HL-60 (cell line): Measurements from ENCODE around the gene PAQR3.

Experiments
- DNase-seq, 2 experiments: peaks; one replicate each; pipeline ENCODE4 v3.0.0-alpha.2; 2010 to 2020; ENCODE audit warnings: low read depth in 1 of 2, low spot score in 1 of 2
- H3K27ac ChIP-seq: fragments of 250-450 bp; sonication (Bioruptor Pico); replicated peaks from 2 replicates; pipeline ENCODE4 v1.5.1; 2020; ENCODE audit warnings: mild to moderate bottlenecking, moderate library complexity
- H3K27me3 ChIP-seq: fragments of 250-450 bp; sonication (Bioruptor Pico); 2 replicates; pipeline ENCODE4 v1.5.1; 2021; ENCODE audit warnings: mild to moderate bottlenecking, moderate library complexity; ENCODE audit not compliant: insufficient read depth, poor library complexity, severe bottlenecking
- H3K4me3 ChIP-seq: replicated peaks from 2 replicates; pipeline ENCODE4 v1.5.1; 2011; ENCODE audit warnings: mild to moderate bottlenecking, control low read depth, low read length; ENCODE audit not compliant: insufficient read depth
- CTCF ChIP-seq: IDR thresholded peaks from one replicate; pipeline ENCODE4 v1.5.1; 2011; ENCODE audit warnings: low read length, control low read depth, inconsistent platforms; ENCODE audit not compliant: insufficient read depth
- GABPA ChIP-seq: IDR thresholded peaks from 2 replicates; pipeline ENCODE4 v1.6.1; 2012; ENCODE audit warnings: low read depth
- POLR2AphosphoS5 ChIP-seq: IDR thresholded peaks from 2 replicates; pipeline ENCODE4 v1.6.1; 2012; ENCODE audit warnings: low read depth
- REST ChIP-seq: IDR thresholded peaks from 2 replicates; pipeline ENCODE4 v1.6.1; 2012; ENCODE audit warnings: low read depth; ENCODE audit not compliant: insufficient replicate concordance
- SPI1 ChIP-seq: IDR thresholded peaks from 2 replicates; pipeline ENCODE4 v1.6.1; 2012; ENCODE audit warnings: low read depth, mild to moderate bottlenecking, borderline replicate concordance

The PAQR3 gene

DNA sequence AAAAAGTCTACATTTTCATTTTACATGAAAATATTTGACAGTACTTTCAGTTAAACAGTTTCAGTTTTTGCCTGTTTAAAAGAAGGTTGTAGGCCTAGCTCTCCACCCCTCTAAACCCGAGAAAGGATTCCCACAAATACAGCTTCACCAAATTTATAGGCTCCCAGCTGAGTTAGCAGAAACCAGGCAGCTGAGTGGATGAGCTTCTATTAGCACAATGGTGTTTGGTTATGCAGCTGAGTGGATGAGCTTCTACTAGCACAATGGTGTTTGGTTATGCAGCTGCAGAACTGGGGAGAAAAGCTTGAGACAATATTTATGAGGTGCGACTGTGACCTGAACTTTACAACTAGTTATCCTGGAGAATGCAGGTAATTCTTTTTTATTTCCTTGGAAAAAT lies 36.6 kb upstream of the PAQR3 start:
- Histone ChIP-seq H3K27ac (no peak overlapping the region), H3K4me3 (no peak overlapping the region), H3K27me3 (no peaks in the 10 kb centered on the region)
- DNase-seq, result no peak
- TF ChIP-seq GABPA (no peak), POLR2AphosphoS5 (no peak), SPI1 (no peak), CTCF (no peak), REST (no peak)

DNA sequence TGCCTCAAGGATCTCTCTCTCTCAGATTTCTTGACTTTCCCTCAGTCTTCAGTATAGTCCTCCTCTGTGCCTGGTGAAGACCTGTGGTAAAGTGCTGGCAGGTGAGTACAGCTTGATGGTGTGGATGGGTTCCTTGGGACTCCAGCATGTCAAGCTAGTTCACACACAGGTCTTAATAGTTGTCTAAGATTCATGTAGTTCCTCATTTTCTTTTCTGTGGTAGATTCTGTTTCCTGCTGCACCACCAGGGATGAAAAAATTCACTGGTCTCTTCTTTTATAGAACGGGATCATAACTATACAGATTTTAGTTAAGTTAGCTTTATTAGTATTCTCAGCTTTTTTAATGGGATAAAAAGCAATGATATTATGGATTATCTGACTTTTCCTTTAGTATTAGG lies 32.5 kb upstream of the PAQR3 start:
- TF ChIP-seq POLR2AphosphoS5 (no peak), REST (no peak), GABPA (no peak), SPI1 (no peak; the same call in 1 of the 2 replicates), CTCF (no peak)
- H3K27ac ChIP-seq, result no peak overlapping the region
- no peaks in the 10 kb centered on the region for H3K27me3 ChIP-seq
- H3K4me3 ChIP-seq, result no peak overlapping the region
- DNase-seq, result no peak

GRCh38 chr4:78971326-78971725 lies 32.1 kb upstream of the PAQR3 start:
- H3K27ac ChIP-seq, result no peak overlapping the region
- no peak overlapping the region for H3K4me3 ChIP-seq
- no peak for TF ChIP-seq SPI1
- TF ChIP-seq REST, result no peak
- no peak for TF ChIP-seq POLR2AphosphoS5
- no peak for TF ChIP-seq GABPA
- TF ChIP-seq CTCF, result no peak
- no peak for DNase-seq
- no peaks in the 10 kb centered on the region for H3K27me3 ChIP-seq
